ENCODE results near the gene ATAD5.

Gene ATAD5

DNA sequence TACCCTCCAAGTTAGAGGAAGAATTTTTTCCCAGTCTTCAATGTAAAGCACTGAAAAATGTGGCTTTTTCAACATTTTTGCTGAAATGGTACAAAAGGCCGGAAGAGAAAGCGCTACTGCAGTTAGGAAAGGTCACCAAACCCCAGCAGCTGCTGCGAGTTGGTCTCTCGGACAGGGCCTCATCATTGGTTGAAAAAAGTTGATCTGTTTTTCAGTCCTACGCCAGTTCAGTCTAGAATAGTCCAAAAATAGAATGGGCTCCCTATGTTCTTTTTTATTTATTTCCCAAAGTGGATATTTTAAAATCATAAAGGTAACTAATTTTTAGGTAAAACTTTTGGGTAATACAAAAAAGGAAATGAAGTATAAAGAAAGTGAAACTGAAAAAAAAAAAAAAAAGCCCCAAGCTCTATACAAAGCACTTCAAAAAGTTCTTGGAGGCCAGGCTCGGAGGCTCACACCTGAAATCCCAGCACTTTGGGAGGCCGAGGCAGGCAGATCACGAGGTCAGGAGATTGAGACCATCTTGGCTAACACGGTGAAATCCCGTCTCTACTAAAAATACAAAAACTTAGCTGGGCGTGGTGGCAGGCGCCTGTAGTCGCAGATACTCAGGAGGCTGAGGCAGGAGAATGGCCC is 107.4 kb downstream of the ATAD5 start:
- no peak overlapping the region for H3K4me3 ChIP-seq (ENCODE audit: low read depth, low read length)
- TF ChIP-seq, protein P1, sequence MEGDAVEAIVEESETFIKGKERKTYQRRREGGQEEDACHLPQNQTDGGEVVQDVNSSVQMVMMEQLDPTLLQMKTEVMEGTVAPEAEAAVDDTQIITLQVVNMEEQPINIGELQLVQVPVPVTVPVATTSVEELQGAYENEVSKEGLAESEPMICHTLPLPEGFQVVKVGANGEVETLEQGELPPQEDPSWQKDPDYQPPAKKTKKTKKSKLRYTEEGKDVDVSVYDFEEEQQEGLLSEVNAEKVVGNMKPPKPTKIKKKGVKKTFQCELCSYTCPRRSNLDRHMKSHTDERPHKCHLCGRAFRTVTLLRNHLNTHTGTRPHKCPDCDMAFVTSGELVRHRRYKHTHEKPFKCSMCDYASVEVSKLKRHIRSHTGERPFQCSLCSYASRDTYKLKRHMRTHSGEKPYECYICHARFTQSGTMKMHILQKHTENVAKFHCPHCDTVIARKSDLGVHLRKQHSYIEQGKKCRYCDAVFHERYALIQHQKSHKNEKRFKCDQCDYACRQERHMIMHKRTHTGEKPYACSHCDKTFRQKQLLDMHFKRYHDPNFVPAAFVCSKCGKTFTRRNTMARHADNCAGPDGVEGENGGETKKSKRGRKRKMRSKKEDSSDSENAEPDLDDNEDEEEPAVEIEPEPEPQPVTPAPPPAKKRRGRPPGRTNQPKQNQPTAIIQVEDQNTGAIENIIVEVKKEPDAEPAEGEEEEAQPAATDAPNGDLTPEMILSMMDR (IDR thresholded peaks at IDR 0.05; ENCODE audit: low read depth, low read length): no peak
- DNase-seq (ENCODE audit: low read depth, low spot score): no peak
- in situ Hi-C loops (cut with HindIII; ENCODE audit: low sequenced_read_pairs): no loop called here

DNA sequence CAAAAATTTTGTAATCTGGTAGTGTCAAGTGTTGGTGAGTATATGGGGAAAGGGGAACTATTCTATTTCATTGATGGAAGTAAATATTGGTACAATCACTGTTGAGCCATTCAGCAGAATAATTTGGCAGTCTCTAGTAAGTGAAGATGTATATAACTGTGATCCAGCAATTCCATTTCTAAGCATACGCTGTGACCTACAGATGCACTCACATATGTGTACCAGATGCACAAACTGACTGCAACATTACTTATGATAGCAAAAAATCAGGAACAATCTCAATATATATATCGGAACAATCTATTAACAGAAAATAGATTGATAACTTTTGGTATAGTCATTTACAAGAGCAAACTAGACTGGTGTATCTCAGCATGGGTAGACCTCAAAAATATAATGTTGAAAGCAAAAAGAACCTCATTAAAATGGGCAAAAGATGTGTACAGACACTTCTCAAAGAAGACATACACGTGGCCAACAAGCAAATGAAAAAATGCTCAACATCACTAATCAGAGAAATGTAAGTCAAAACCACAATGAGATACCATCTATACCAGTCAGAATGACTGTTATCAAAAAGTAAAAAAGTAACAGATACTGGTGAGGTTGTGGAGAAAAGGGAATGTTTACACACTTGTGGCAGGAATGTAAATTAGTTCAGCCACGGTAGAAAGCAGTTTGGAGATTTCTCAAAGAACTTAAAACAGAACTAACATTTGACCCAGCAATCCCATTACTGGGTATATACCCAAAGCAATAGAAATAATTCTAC is 110.7 kb downstream of the ATAD5 start:
- DNase-seq (ENCODE audit: low read depth, low spot score): no peak
- in situ Hi-C loops (cut with HindIII; ENCODE audit: low sequenced_read_pairs): no loop called here
- no peak overlapping the region for H3K4me3 ChIP-seq (ENCODE audit: low read depth, low read length)
- TF ChIP-seq, protein P1 (IDR thresholded peaks at IDR 0.05; ENCODE audit: low read depth, low read length): no peak

All from astrocyte of the spinal cord (primary cell).